Muscle layer of colon (tissue), 2 donors: ENCODE data around the gene CCR6.

Source experiments
- H3K27ac ChIP-seq: one replicate; pipeline ENCODE4 v1.7.0; 2013; ENCODE audit warnings: low read depth, mild to moderate bottlenecking, low read length, moderate library complexity
- H3K27me3 ChIP-seq, 2 donors: one replicate each; pipeline ENCODE4 v1.7.0; 2013; ENCODE audit warnings: low read length in 2 of 2, mild to moderate bottlenecking in 2 of 2; ENCODE audit not compliant: insufficient read depth in 2 of 2, control insufficient read depth in 1 of 2
- H3K36me3 ChIP-seq: one replicate; pipeline ENCODE4 v1.7.0; 2013; ENCODE audit warnings: mild to moderate bottlenecking, low read length; ENCODE audit not compliant: insufficient read depth
- H3K4me1 ChIP-seq: one replicate; pipeline ENCODE4 v1.7.0; 2013; ENCODE audit warnings: mild to moderate bottlenecking, low read length; ENCODE audit not compliant: insufficient read depth
- H3K4me3 ChIP-seq, 2 donors: one replicate each; pipeline ENCODE4 v1.7.0; 2013; ENCODE audit warnings: low read length in 2 of 2, low read depth in 1 of 2, mild to moderate bottlenecking in 1 of 2, moderate library complexity in 1 of 2
- H3K9ac ChIP-seq: one replicate; pipeline ENCODE4 v1.7.0; 2013; ENCODE audit warnings: low read length
- H3K9me3 ChIP-seq: one replicate; pipeline ENCODE4 v1.7.0; 2013; ENCODE audit warnings: mild to moderate bottlenecking, low read length
- donor health status: abdominal sarcoma.
- donor health status: Adenocarcinoma of cecum.

The CCR6 gene

DNA sequence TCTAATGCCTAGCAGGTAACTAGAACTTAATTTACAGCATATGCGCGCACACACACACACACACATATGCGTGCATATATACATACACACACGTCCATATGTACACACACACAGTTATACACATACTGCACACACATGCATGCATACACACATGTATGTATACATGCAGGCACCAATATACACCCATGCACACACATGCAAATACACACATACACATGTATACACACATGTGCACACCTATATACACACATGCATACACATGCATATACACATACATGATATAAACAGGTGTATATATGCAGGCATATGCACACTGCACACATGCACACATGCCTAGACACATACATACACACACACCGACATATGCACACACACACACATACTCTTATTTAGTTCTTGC, 1.9 kb downstream of the CCR6 start:
- no peaks in the 10 kb centered on the region for H3K4me1 ChIP-seq
- H3K9me3 ChIP-seq = no peaks in the 10 kb centered on the region
- H3K27ac ChIP-seq = no peak overlapping the region
- no peak overlapping the region for H3K4me3 ChIP-seq
- no peaks in the 10 kb centered on the region for H3K36me3 ChIP-seq
- H3K9ac ChIP-seq = no peak overlapping the region
- H3K27me3 ChIP-seq = no peaks in the 10 kb centered on the region

GRCh38 chr6:167125410-167125809, 2.5 kb downstream of the CCR6 start:
- Histone ChIP-seq H3K4me1 (no peaks in the 10 kb centered on the region), H3K36me3 (no peaks in the 10 kb centered on the region), H3K4me3 (no peak overlapping the region)

GRCh38 chr6:167125855-167126349, 3.0 kb downstream of the CCR6 start:
- no peak overlapping the region for H3K9ac ChIP-seq
- H3K4me3 ChIP-seq = no peak overlapping the region
- H3K36me3 ChIP-seq = no peaks in the 10 kb centered on the region
- no peak overlapping the region for H3K27ac ChIP-seq
- no peaks in the 10 kb centered on the region for H3K9me3 ChIP-seq
- no peaks in the 10 kb centered on the region for H3K4me1 ChIP-seq
- no peaks in the 10 kb centered on the region for H3K27me3 ChIP-seq

More at GRCh38 chr6:167125410-167125809, 2.5 kb downstream of the CCR6 start:
- Histone ChIP-seq H3K27me3 (no peaks in the 10 kb centered on the region), H3K9ac (no peak overlapping the region), H3K27ac (no peak overlapping the region), H3K9me3 (no peaks in the 10 kb centered on the region)

- Histone ChIP-seq H3K9me3 (no peaks in the 10 kb centered on the region), H3K4me1 (no peaks in the 10 kb centered on the region), H3K27me3 (no peaks in the 10 kb centered on the region), H3K9ac (no peak overlapping the region), H3K27ac (no peak overlapping the region), H3K4me3 (no peak overlapping the region), H3K36me3 (no peaks in the 10 kb centered on the region)
Measured at GRCh38 chr6:167127785-167128531, 5.1 kb downstream of the CCR6 start.

DNA sequence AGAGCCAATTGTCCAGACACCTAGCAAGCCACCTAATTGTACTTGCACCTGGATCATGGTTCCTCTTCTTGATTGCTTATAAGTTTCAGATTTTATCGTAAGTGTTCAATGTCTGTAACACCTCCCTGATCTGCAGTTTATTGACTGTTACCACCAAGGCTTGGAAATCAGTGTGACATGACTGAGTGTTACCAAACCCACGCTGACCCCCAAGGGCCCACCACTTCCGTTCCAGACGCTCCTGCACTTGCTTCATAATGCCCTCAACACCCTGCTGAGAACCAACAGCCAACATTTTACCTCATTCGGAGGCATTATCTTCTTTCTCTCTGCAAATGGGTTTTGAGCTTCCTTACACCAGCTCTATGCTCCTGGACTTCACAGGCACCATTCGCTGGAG, 6.3 kb downstream of the CCR6 start:
- Histone ChIP-seq H3K4me3 (no peak overlapping the region), H3K27ac (no peak overlapping the region), H3K9me3 (no peaks in the 10 kb centered on the region), H3K36me3 (no peaks in the 10 kb centered on the region), H3K27me3 (no peaks in the 10 kb centered on the region), H3K4me1 (no peaks in the 10 kb centered on the region), H3K9ac (no peak overlapping the region)

DNA sequence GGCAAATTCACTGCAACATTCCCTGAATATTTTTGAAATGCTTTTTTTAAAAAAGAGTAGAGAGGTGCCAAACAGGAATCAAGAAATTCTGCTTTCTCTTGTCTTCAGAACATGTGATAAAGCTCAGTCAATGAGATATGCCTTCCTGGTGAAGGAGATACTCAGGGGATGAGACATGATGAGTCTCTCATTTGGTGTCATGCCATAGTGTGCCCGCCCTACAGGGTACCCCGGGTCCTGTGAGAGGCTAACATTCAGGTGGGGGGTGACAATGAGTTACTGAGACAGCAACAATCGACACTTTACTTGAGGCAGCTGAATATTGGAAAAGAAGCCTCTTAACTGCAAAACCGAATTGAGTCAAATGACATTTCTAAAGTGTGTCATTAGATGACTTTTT, 6.7 kb downstream of the CCR6 start:
- Histone ChIP-seq H3K9ac (no peak overlapping the region), H3K36me3 (no peaks in the 10 kb centered on the region), H3K4me1 (no peaks in the 10 kb centered on the region), H3K27ac (no peak overlapping the region), H3K27me3 (no peaks in the 10 kb centered on the region), H3K4me3 (no peak overlapping the region), H3K9me3 (no peaks in the 10 kb centered on the region)

DNA sequence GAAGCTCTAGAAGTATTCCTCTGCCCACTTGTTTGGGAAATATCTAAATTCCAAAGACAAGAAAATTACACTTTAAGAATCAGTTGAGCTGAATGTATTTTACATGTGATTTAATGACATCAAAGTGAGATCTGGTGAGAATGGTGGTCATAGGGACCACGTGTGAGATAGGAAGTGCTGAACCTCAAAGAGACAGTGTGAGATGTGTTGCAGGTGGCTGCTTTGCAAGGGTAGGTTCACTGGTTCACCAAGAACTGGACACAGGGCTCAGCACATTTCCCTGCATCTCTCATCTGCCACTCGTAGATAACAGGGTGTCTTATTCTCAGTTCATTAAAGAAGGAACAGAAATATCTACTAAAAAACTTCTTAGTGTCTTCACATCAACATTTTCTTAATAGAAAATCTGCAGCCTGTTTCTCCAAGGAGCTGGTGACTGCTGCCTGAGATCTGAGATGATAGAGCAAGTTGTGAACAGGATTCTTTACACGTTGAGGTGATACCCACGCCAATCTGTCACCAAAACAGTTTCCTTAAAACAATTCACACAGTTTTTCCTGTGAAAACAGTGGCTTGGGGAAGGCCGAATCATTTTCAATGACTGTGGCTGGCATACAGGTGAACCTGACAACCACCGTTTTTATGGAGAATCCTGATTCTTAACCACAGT, 7.2 kb downstream of the CCR6 start:
- Histone ChIP-seq H3K27ac (peak overlapping the region; percentile 42), H3K9me3 (no peaks in the 10 kb centered on the region), H3K4me1 (no peaks in the 10 kb centered on the region), H3K27me3 (no peaks in the 10 kb centered on the region), H3K9ac (no peak overlapping the region), H3K4me3 (no peak overlapping the region), H3K36me3 (no peaks in the 10 kb centered on the region)

DNA sequence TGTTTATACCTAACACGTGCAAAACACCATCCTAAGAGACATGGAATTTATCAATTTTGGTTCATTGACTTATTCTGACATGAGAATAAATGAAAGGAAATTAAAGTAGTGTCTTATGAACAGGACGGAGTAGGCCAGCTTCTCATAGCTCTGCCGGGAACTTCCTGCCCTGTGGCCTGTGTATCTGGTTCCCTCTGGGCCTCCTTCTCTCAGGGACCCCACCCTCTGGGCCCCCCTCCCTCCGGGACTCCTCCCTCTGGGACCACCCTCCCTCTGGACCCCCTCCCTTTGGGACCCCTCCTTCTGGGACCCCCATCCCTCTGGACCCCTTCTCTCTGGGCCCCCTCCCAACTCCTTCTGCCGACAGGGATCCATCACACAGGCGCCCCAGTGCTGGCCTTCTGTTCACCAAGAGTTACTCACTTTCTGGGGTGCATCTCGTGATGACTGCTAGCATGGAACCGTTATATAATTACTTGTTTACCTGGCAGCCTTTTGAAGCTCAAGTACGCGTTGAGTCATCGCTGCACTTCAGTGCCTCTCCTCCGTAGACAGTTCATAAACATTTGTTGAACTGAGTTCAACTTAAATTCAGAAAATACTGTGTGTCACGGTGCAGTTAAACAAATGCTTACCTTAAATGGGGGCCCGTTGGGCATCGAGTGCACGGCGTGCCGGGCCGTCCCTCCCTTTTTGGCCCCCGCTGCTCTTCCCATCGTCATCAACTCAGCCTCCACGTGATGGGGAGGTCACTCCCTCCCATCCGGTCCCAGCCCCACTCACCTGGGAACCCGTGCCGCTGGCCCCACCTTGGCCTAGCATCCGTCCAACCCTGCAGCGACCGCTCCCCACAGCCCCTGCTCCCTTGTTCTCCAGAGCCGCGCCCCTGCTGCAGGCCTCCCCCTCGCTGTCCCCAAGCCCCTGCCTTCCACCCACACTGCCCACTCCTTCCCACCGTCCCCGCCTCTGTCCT, 8.1 kb downstream of the CCR6 start:
- no peaks in the 10 kb centered on the region for H3K27me3 ChIP-seq
- H3K36me3 ChIP-seq = no peaks in the 10 kb centered on the region
- no peaks in the 10 kb centered on the region for H3K4me1 ChIP-seq
- peak overlapping the region; percentile 45 for H3K27ac ChIP-seq
- H3K4me3 ChIP-seq = no peak overlapping the region
- H3K9ac ChIP-seq = no peak overlapping the region
- H3K9me3 ChIP-seq = no peaks in the 10 kb centered on the region

DNA sequence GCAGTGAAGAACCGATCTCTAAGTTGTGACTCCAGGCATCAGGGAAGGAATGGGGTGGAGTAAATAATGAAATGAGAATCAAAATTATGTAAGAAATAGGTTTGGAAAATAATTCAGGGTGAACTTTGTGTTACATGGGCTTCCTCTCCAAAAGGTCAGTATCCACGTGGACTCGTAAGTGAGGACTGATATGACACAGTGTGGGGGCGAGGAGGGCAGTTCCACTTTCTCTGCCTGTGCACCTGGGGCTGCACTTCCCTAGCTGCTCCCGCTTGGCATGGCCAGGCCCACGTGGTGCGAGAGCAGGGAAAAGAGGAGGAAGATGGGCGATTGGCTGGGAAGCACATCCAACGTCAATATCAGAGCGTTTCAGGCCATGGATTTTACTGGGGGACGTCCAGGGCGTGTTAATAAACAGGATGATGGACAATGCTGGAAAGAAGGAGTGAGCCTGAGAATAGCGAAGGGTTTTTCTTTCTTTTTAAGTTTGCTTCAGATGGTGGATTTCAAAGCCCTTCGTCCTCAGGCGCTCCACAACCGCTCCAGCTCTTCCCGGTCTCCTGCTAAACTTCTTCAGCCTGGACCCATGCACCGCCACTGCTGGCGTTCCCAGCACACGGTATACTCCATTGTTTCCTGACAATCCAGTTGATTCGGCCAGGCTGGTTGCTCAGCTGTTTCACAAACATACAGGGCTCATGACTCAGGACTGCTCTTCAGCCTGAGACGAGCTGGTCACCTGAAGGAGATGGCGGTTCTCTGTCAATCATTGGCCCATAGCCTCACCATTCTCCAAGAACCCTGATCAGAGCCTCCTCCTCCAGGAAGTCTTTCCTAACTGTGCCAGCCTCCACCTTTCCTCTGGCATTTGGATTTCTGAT, 11.8 kb downstream of the CCR6 start:
- Histone ChIP-seq H3K27me3 (no peaks in the 10 kb centered on the region), H3K4me3 (no peak overlapping the region), H3K36me3 (no peaks in the 10 kb centered on the region), H3K9me3 (no peaks in the 10 kb centered on the region), H3K9ac (no peak overlapping the region), H3K4me1 (no peaks in the 10 kb centered on the region), H3K27ac (no peak overlapping the region)

- no peaks in the 10 kb centered on the region for H3K4me1 ChIP-seq
- no peak overlapping the region for H3K9ac ChIP-seq
- no peaks in the 10 kb centered on the region for H3K9me3 ChIP-seq
- no peaks in the 10 kb centered on the region for H3K36me3 ChIP-seq
- H3K4me3 ChIP-seq = no peak overlapping the region
- no peaks in the 10 kb centered on the region for H3K27me3 ChIP-seq
- H3K27ac ChIP-seq = no peak overlapping the region
Measured at GRCh38 chr6:167136376-167136775, 13.5 kb downstream of the CCR6 start.
